22Rv1 (cell line): ENCODE results near the gene FCGR3B.
"Not testable (repeated sequence)": the region's sequence is repeated elsewhere in the genome, so short reads cannot be mapped to it uniquely, and the experiment has no call there.

Source experiments
- ZFX ChIP-seq: fragments of 450-650 bp; IDR thresholded peaks from 2 replicates; pipeline ENCODE4 v1.6.1; 2017; ENCODE audit warnings: antibody characterized with exemption, borderline replicate concordance
- TF ChIP-seq, protein P1 (sequence below): fragments of 450-650 bp; IDR thresholded peaks from 2 replicates; pipeline ENCODE4 v1.5.1; 2017; ENCODE audit warnings: mild to moderate bottlenecking

DNA sequence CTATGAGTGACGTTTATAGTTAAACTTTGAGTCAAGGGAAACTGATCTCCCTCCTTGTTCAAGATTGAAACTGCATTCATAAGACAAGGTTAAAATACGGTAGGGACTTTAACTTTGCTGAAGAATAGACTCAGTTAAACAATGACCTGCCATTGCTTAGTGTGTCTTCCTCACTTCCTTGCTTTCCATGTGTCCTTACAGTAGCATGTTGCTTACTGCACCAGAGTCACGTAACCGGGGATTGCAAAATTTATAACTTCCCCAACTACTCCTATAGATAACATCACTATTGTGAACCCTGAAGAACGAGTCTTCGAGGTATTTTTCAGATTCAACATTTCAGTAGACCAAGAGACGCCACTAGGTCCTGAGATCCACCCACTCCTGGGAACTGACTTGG, 22.6 kb upstream of the FCGR3B start:
- TF ChIP-seq, protein P1, sequence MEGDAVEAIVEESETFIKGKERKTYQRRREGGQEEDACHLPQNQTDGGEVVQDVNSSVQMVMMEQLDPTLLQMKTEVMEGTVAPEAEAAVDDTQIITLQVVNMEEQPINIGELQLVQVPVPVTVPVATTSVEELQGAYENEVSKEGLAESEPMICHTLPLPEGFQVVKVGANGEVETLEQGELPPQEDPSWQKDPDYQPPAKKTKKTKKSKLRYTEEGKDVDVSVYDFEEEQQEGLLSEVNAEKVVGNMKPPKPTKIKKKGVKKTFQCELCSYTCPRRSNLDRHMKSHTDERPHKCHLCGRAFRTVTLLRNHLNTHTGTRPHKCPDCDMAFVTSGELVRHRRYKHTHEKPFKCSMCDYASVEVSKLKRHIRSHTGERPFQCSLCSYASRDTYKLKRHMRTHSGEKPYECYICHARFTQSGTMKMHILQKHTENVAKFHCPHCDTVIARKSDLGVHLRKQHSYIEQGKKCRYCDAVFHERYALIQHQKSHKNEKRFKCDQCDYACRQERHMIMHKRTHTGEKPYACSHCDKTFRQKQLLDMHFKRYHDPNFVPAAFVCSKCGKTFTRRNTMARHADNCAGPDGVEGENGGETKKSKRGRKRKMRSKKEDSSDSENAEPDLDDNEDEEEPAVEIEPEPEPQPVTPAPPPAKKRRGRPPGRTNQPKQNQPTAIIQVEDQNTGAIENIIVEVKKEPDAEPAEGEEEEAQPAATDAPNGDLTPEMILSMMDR: not testable (repeated sequence)
- TF ChIP-seq ZFX: not testable (repeated sequence)
